Peyer's patch (tissue), 4 donors: ENCODE measurements around the gene RNF123. TPM values are rescaled to one million over a fixed set of nuclear protein-coding genes. Genes with fewer than 3 reads are reported as not detected.

ENCODE experiments used
- DNase-seq, 3 donors: peaks; one replicate each; pipeline ENCODE4 v3.0.0-alpha.2; 2017 to 2019
- H3K27ac ChIP-seq, 4 donors: fragments of 200-600 bp; sonication (generic); one replicate each; pipeline ENCODE4 v1.5.1; 2016 to 2019
- H3K27me3 ChIP-seq, 2 donors: fragments of 200-600 bp; sonication (generic); one replicate each; pipeline ENCODE4 v1.5.1; 2019
- H3K36me3 ChIP-seq, 3 donors: fragments of 200-600 bp; sonication (generic); one replicate each; pipeline ENCODE4 v1.5.1; 2016 to 2019
- H3K4me1 ChIP-seq, 4 donors: fragments of 200-600 bp; sonication (generic); one replicate each; pipeline ENCODE4 v1.5.1; 2016 to 2019
- H3K4me3 ChIP-seq, 4 donors: fragments of 200-600 bp; sonication (generic); 1 replicate in 3 of 4; 2 replicates in 1 of 4; pipeline ENCODE4 v1.5.1; 2016 to 2019; ENCODE audit warnings: mild to moderate bottlenecking in 1 of 4
- H3K9me3 ChIP-seq, 4 donors: fragments of 200-600 bp; sonication (generic); one replicate each; pipeline ENCODE4 v1.5.1; 2016 to 2019; ENCODE audit warnings: mild to moderate bottlenecking in 1 of 4
- CTCF ChIP-seq, 6 experiments: fragments of 450-650 bp in 4 of 6; fragments of 200-600 bp in 2 of 6; sonication (generic) in 1 of 6; IDR thresholded peaks; one replicate each; pipeline ENCODE4 v1.5.1; 2017 to 2019; ENCODE audit warnings: antibody characterized with exemption in 6 of 6, mild to moderate bottlenecking in 3 of 6, moderate library complexity in 1 of 6
- POLR2A ChIP-seq, 2 donors: fragments of 450-650 bp; IDR thresholded peaks; one replicate each; pipeline ENCODE4 v1.5.1; 2017; ENCODE audit warnings: antibody characterized with exemption in 2 of 2, mild to moderate bottlenecking in 2 of 2, moderate library complexity in 2 of 2
- small RNA-seq, 2 donors: library from RNA; depleted of rRNA; stranded (forward); fragments of <200 nt; gene quantifications; one replicate each; pipeline ENCODE3, GENCODE V24; 2016
- total RNA-seq, 4 donors: library from RNA; depleted of rRNA; stranded (reverse); fragments of >200 nt; gene quantifications; one replicate each; pipeline ENCODE4 v1.1.0, GENCODE V29; 2016

Gene RNF123
- total RNA-seq, 4 donors from 2014 or later, result 74.3 to 101 (median 84.3) TPM

GRCh38 chr3:49757197-49757596, 67.8 kb downstream of the RNF123 start:
- Histone ChIP-seq H3K9me3 (no peaks in the 10 kb centered on the region), H3K36me3 (no peaks in the 10 kb centered on the region), H3K4me1 (peaks cover 0 to 15% (median 0%) of the 10 kb centered on the region in 4 donors), H3K4me3 (no peak overlapping the region), H3K27me3 (no peaks in the 10 kb centered on the region), H3K27ac (no peak overlapping the region)
- no peak for TF ChIP-seq POLR2A (IDR thresholded peaks at IDR 0.05)
- no peak for DNase-seq

GRCh38 chr3:49759226-49759625, 69.9 kb downstream of the RNF123 start:
- no peak for DNase-seq
- Histone ChIP-seq H3K9me3 (no peaks in the 10 kb centered on the region), H3K27me3 (no peaks in the 10 kb centered on the region), H3K4me3 (no peak overlapping the region), H3K27ac (no peak overlapping the region), H3K36me3 (peaks cover 0 to 4% (median 0%) of the 10 kb centered on the region in 3 donors), H3K4me1 (peaks cover 0 to 5% (median 0%) of the 10 kb centered on the region in 4 donors)
- TF ChIP-seq CTCF (IDR thresholded peaks at IDR 0.05) (no peak), POLR2A (IDR thresholded peaks at IDR 0.05) (no peak)

- H3K4me3 ChIP-seq, result no peak overlapping the region
- TF ChIP-seq CTCF (IDR thresholded peaks at IDR 0.05) (no peak), POLR2A (IDR thresholded peaks at IDR 0.05) (no peak)
- H3K27me3 ChIP-seq, result no peaks in the 10 kb centered on the region
- no peak overlapping the region for H3K27ac ChIP-seq
- DNase-seq, result no peak
- H3K4me1 ChIP-seq, result no peaks in the 10 kb centered on the region
- no peaks in the 10 kb centered on the region for H3K9me3 ChIP-seq
- H3K36me3 ChIP-seq, result peaks cover 0 to 4% (median 0%) of the 10 kb centered on the region in 3 donors
Measured at GRCh38 chr3:49761661-49762060, 72.3 kb downstream of the RNF123 start.

- H3K36me3 ChIP-seq, result peaks cover 0 to 4% (median 0%) of the 10 kb centered on the region in 3 donors
- H3K4me3 ChIP-seq, result no peak overlapping the region
- H3K4me1 ChIP-seq, result no peaks in the 10 kb centered on the region
- TF ChIP-seq POLR2A (IDR thresholded peaks at IDR 0.05) (no peak), CTCF (IDR thresholded peaks at IDR 0.05) (no peak)
- no peaks in the 10 kb centered on the region for H3K27me3 ChIP-seq
- H3K9me3 ChIP-seq, result no peaks in the 10 kb centered on the region
- no peak for DNase-seq
- no peak overlapping the region for H3K27ac ChIP-seq
Measured at GRCh38 chr3:49763981-49764380, 74.6 kb downstream of the RNF123 start.

GRCh38 chr3:49769286-49769915, 80.0 kb downstream of the RNF123 start:
- no peaks in the 10 kb centered on the region for H3K9me3 ChIP-seq
- H3K4me3 ChIP-seq, result no peak overlapping the region
- no peak overlapping the region for H3K27ac ChIP-seq
- no peak for DNase-seq
- no peaks in the 10 kb centered on the region for H3K4me1 ChIP-seq
- peaks cover 0 to 6% (median 0%) of the 10 kb centered on the region in 3 donors for H3K36me3 ChIP-seq
- TF ChIP-seq POLR2A (IDR thresholded peaks at IDR 0.05) (no peak), CTCF (IDR thresholded peaks at IDR 0.05) (no peak)
- no peaks in the 10 kb centered on the region for H3K27me3 ChIP-seq

- Histone ChIP-seq H3K36me3 (peaks cover 0 to 6% (median 0%) of the 10 kb centered on the region in 3 donors), H3K27me3 (no peaks in the 10 kb centered on the region), H3K27ac (no peak overlapping the region), H3K4me1 (no peaks in the 10 kb centered on the region), H3K9me3 (no peaks in the 10 kb centered on the region), H3K4me3 (no peak overlapping the region)
- peak in 1 of 3 donors; percentile 14 for DNase-seq
- TF ChIP-seq CTCF (IDR thresholded peaks at IDR 0.05) (no peak), POLR2A (IDR thresholded peaks at IDR 0.05) (no peak)
Measured at GRCh38 chr3:49769926-49770325, 80.6 kb downstream of the RNF123 start.

Small RNA genes within 50 kb of the gene (small RNA-seq; reads per million reads assigned to genes)
- gene AMIGO3, result 0 reads per million in 2 donors
- 0 reads per million in 2 donors for gene COX6CP14

Other genes starting within 250 kb of the RNF123 start
- gene DAG1, start 219.3 kb upstream of the RNF123 start, total RNA-seq, result 10 to 100 TPM; 11.6 to 79.2 (median 62.6) TPM
- gene BSN, start 135.1 kb upstream of the RNF123 start, total RNA-seq, result 1 to 10 TPM in 1 of 4 donors, under 1 TPM in 3; 0.18 to 3.3 (median 0.85) TPM
- gene APEH, start 15.2 kb upstream of the RNF123 start, total RNA-seq, result 100 to 1,000 TPM in 3 of 4 donors, 10 to 100 TPM in 1; 99.0 to 170 (median 119) TPM
- 100 to 1,000 TPM in 2 of 4 donors, 10 to 100 TPM in 2; 52.0 to 156 (median 93.3) TPM for gene MST1, start 83 bp upstream of the RNF123 start, total RNA-seq
- 1 to 10 TPM; 1.2 to 3.5 (median 2.9) TPM for gene AMIGO3, start 30.1 kb downstream of the RNF123 start, total RNA-seq
- gene GMPPB, start 34.4 kb downstream of the RNF123 start, total RNA-seq, result 10 to 100 TPM; 35.4 to 46.4 (median 40.7) TPM
- 10 to 100 TPM; 30.6 to 56.1 (median 46.8) TPM for gene IP6K1, start 97.0 kb downstream of the RNF123 start, total RNA-seq
- 1 to 10 TPM in 1 of 4 donors, not detected in 3; 1.0 TPM for gene CDHR4, start 110.3 kb downstream of the RNF123 start, total RNA-seq
- 10 to 100 TPM in 1 of 4 donors, 1 to 10 TPM in 1, not detected in 2; 1.9 to 22.3 TPM for gene INKA1, start 113.7 kb downstream of the RNF123 start, total RNA-seq
- gene UBA7, start 124.4 kb downstream of the RNF123 start, total RNA-seq, result 100 to 1,000 TPM; 155 to 349 (median 263) TPM
- gene TRAIP, start 167.0 kb downstream of the RNF123 start, total RNA-seq, result 1 to 10 TPM; 2.1 to 8.3 (median 4.7) TPM
- 1 to 10 TPM in 2 of 4 donors, not detected in 2; 1.2 to 2.1 TPM for gene CAMKV, start 180.3 kb downstream of the RNF123 start, total RNA-seq
- gene MST1R, start 214.3 kb downstream of the RNF123 start, total RNA-seq, result 100 to 1,000 TPM in 3 of 4 donors, 10 to 100 TPM in 1; 23.1 to 233 (median 146) TPM
- 10 to 100 TPM; 19.0 to 32.3 (median 22.5) TPM for gene MON1A, start 240.3 kb downstream of the RNF123 start, total RNA-seq